B cell (primary cell): ENCODE results near the gene NFKBIL1. TPM values are rescaled to one million over a fixed set of nuclear protein-coding genes. Genes with fewer than 3 reads are reported as not detected.
A peak's percentile ranks its signal among the peaks of the same experiment; 100 is the strongest.

Source experiments
- ATAC-seq: fragments of 200-7000 bp; cut with Tn5 transposase; one replicate; pipeline ENCODE4 v1.10.0; 2021; ENCODE audit warnings: low read depth, mild to moderate bottlenecking, moderate number of reproducible peaks, moderate library complexity
- CTCF ChIA-PET: fragments of 350-600 bp; sonication (Branson Sonifier 250); formaldehyde crosslinking; loops from one replicate; lab custom pipeline; 2021; ENCODE audit warnings: antibody characterized with exemption, inconsistent platforms; lab: Charles Lee
- POLR2A ChIA-PET: fragments of 350-600 bp; sonication (Branson Sonifier 250); formaldehyde crosslinking; loops from one replicate; lab custom pipeline; 2021; ENCODE audit warnings: antibody characterized with exemption; lab: Charles Lee
- DNase-seq: peaks from one replicate; pipeline ENCODE4 v3.0.0; 2013
- H2AFZ ChIP-seq: 2 replicates; pipeline ENCODE4 v1.6.1; 2012; ENCODE audit warnings: mild to moderate bottlenecking, low read depth, low read length; ENCODE audit not compliant: insufficient read depth, poor library complexity, severe bottlenecking
- H3K27ac ChIP-seq, 2 donors: 1 replicate in 1 of 2; 2 replicates in 1 of 2; pipeline ENCODE4 v1.5.1; 2012 to 2013; ENCODE audit warnings: low read length in 2 of 2, mild to moderate bottlenecking in 2 of 2, moderate library complexity in 1 of 2
- H3K27me3 ChIP-seq, 4 experiments: fragments of 200-600 bp in 1 of 4; sonication (generic) in 1 of 4; replicated peaks in 1 of 4; 1 replicate in 2 of 4; 2 replicates in 2 of 4; pipeline versions ENCODE4 v1.6.1 to v1.7.0; 2013 to 2016; ENCODE audit warnings: low read length in 3 of 4, mild to moderate bottlenecking in 2 of 4, mixed read lengths in 1 of 4, moderate library complexity in 1 of 4; ENCODE audit not compliant: insufficient read depth in 4 of 4, control insufficient read depth in 3 of 4; ENCODE audit errors: control extremely low read depth in 1 of 4
- H3K36me3 ChIP-seq, 2 experiments: replicated peaks in 1 of 2; 1 replicate in 1 of 2; 2 replicates in 1 of 2; pipeline versions ENCODE4 v1.6.1 to v1.7.1; 2013; ENCODE audit warnings: low read length in 1 of 2; ENCODE audit not compliant: insufficient read depth in 2 of 2, control insufficient read depth in 1 of 2; ENCODE audit errors: control extremely low read depth in 1 of 2, extremely low read depth in 1 of 2
- H3K4me1 ChIP-seq, 2 donors: fragments of 200-600 bp in 1 of 2; sonication (generic) in 1 of 2; 1 replicate in 1 of 2; 2 replicates in 1 of 2; pipeline versions ENCODE4 v1.5.1 to v1.6.1; 2013 to 2017; ENCODE audit warnings: low read length in 2 of 2; ENCODE audit not compliant: control insufficient read depth in 2 of 2, insufficient read depth in 2 of 2
- H3K4me2 ChIP-seq: replicated peaks from 2 replicates; pipeline ENCODE3; 2012; ENCODE audit warnings: mild to moderate bottlenecking, low read depth, low read length; ENCODE audit not compliant: poor library complexity, severe bottlenecking
- H3K4me3 ChIP-seq, 5 experiments: fragments of 200-600 bp in 1 of 5; sonication (generic) in 1 of 5; 1 replicate in 3 of 5; 2 replicates in 2 of 5; pipeline versions ENCODE4 v1.5.1 to v1.7.0; 2011 to 2016; ENCODE audit warnings: low read length in 4 of 5, mild to moderate bottlenecking in 4 of 5, low read depth in 2 of 5, control low read depth in 1 of 5, moderate library complexity in 1 of 5; ENCODE audit not compliant: insufficient read depth in 1 of 5; ENCODE audit errors: control extremely low read depth in 1 of 5, extremely low read depth in 1 of 5
- H3K79me2 ChIP-seq: fragments of 200-600 bp; sonication (generic); one replicate; pipeline ENCODE4 v1.6.0; 2016; ENCODE audit warnings: low read length; ENCODE audit not compliant: control insufficient read depth, insufficient read depth
- H3K9ac ChIP-seq: fragments of 200-600 bp; sonication (generic); 2 replicates; pipeline ENCODE4 v1.6.1; 2017; ENCODE audit warnings: mild to moderate bottlenecking, low read length, moderate library complexity
- H3K9me3 ChIP-seq, 3 donors: one replicate each; pipeline versions ENCODE4 v1.6.1 to v1.7.1; 2013; ENCODE audit warnings: low read length in 2 of 3; ENCODE audit not compliant: control insufficient read depth in 2 of 3, insufficient read depth in 1 of 3; ENCODE audit errors: control extremely low read depth in 1 of 3
- H4K20me1 ChIP-seq: 2 replicates; pipeline ENCODE4 v1.6.0; 2012; ENCODE audit warnings: mild to moderate bottlenecking, low read length; ENCODE audit not compliant: insufficient read depth, control insufficient read depth, poor library complexity, severe bottlenecking
- H3K27ac Mint-ChIP-seq: one replicate; pipeline ENCODE4 v1.8.0; 2021; ENCODE audit warnings: mixed read lengths
- H3K27me3 Mint-ChIP-seq: one replicate; pipeline ENCODE4 v1.8.0; 2021; ENCODE audit warnings: mixed read lengths
- H3K4me1 Mint-ChIP-seq: one replicate; pipeline ENCODE4 v1.8.0; 2021; ENCODE audit warnings: mixed read lengths
- H3K4me3 Mint-ChIP-seq: one replicate; pipeline ENCODE4 v1.8.0; 2021; ENCODE audit warnings: mixed read lengths
- H3K9me3 Mint-ChIP-seq: one replicate; pipeline ENCODE4 v1.8.0; 2022; ENCODE audit warnings: mixed read lengths; ENCODE audit not compliant: insufficient read depth
- CTCF ChIP-seq: fragments of 200-600 bp; IDR thresholded peaks from one replicate; pipeline ENCODE4 v1.8.0; 2022; ENCODE audit warnings: antibody characterized with exemption, mild to moderate bottlenecking
- EZH2 ChIP-seq: IDR thresholded peaks from 2 replicates; pipeline ENCODE4 v1.6.1; 2012; ENCODE audit warnings: borderline replicate concordance, low read depth, mild to moderate bottlenecking, moderate library complexity, low read length; ENCODE audit not compliant: insufficient read depth, poor library complexity, severe bottlenecking
- WGBS: methylation state at CpG from one replicate; pipeline ENCODE4 v1.1.5; 2013; ENCODE audit warnings: missing lambda C conversion rate; ENCODE audit not compliant: insufficient coverage; 5-methylcytosine and 5-hydroxymethylcytosine counted together
- intact Hi-C: fragments of 100-400 bp; cut with micrococcal nuclease; formaldehyde crosslinking; loops from one replicate; pipeline ENCODE4 v1.10.0; 2022
- polyA plus RNA-seq: library from polyadenylated mRNA; depleted of rRNA; stranded (reverse); fragments of >200 nt; gene quantifications from 2 replicates; pipeline ENCODE4 v1.2.3, GENCODE V29; 2012
- total RNA-seq, 2 donors: library from RNA; stranded (reverse); fragments of 120-200 nt in 1 of 2; gene quantifications; 1 replicate in 1 of 2; 2 replicates in 1 of 2; pipeline versions ENCODE4 v1.2.3 to v1.2.4, GENCODE V29; 2013 to 2022

NFKBIL1 gene
- total and polyA plus RNA-seq, 2 donors (not counting 1 experiment from before 2014, with no cell fraction given), result 10.3 to 18.4 TPM

- CTCF ChIA-PET, result interaction anchor here (0.6 to 29.4 kb wide), 10 partner anchors 19 to 283 kb away, joined by 3 to 2241 read pairs (median 4); partner anchors contain the start of genes AIF1, C6orf47, LSM2 and LST1
- DNase-seq, result no peak
- peak overlapping the region; percentile 61 for H2AFZ ChIP-seq
- no peak for ATAC-seq
- POLR2A ChIA-PET, result interaction anchor here (0.6 to 42.6 kb wide), 8 partner anchors 9 to 315 kb away, joined by 3 to 1450 read pairs (median 4); partner anchors contain the start of genes LST1, LTA, LTB and NCR3
- peak overlapping the region; percentile 28 to 69 (median 40) for H3K4me3 ChIP-seq
- H3K9me3 ChIP-seq, result peaks cover 0 to 3% (median 0%) of the 10 kb centered on the region in 3 donors
- peak overlapping the region; percentile 88 for H3K4me2 ChIP-seq
- peaks cover 0 to 3% of the 10 kb centered on the region in 2 experiments for H3K36me3 ChIP-seq
- WGBS, result 95% methylated on average over 21 of the region's 24 CpGs
- TF ChIP-seq CTCF (no peak), EZH2 (no peak)
- peaks cover 26 to 47% of the 10 kb centered on the region in 2 donors for H3K4me1 ChIP-seq
- H3K9ac ChIP-seq, result peak overlapping the region; percentile 70
- H3K9me3 Mint-ChIP-seq, result no peaks in the 10 kb centered on the region
- intact Hi-C loops, result loop anchor here (1.0 to 2.0 kb wide), 7 partner anchors 13 to 607 kb away; partner anchors contain the start of genes EHMT2, PPT2 and PRRC2A
- H3K27me3 Mint-ChIP-seq, result no peaks in the 10 kb centered on the region
- peak overlapping the region; percentile 87 for H3K4me3 Mint-ChIP-seq
- no peaks in the 10 kb centered on the region for H4K20me1 ChIP-seq
- peak overlapping the region; percentile 80 to 83 for H3K27ac ChIP-seq
- H3K27me3 ChIP-seq, result no peaks in the 10 kb centered on the region
- peak overlapping the region; percentile 88 for H3K27ac Mint-ChIP-seq
- H3K79me2 ChIP-seq, result peaks cover 40% of the 10 kb centered on the region
- H3K4me1 Mint-ChIP-seq, result peaks cover 40% of the 10 kb centered on the region
Measured at GRCh38 chr6:31547727-31548543, 527 bp downstream of the NFKBIL1 start.
